HL-60 (cell line): ENCODE results near the gene TOMM22.

Experiments
- CTCF ChIP-seq: IDR thresholded peaks from one replicate; pipeline ENCODE4 v1.5.1; 2011; ENCODE audit warnings: low read length, control low read depth, inconsistent platforms; ENCODE audit not compliant: insufficient read depth
- GABPA ChIP-seq: IDR thresholded peaks from 2 replicates; pipeline ENCODE4 v1.6.1; 2012; ENCODE audit warnings: low read depth
- POLR2AphosphoS5 ChIP-seq: IDR thresholded peaks from 2 replicates; pipeline ENCODE4 v1.6.1; 2012; ENCODE audit warnings: low read depth
- TF ChIP-seq, protein P1 (sequence below): IDR thresholded peaks from 2 replicates; pipeline ENCODE4 v1.6.1; 2012; ENCODE audit warnings: low read depth; ENCODE audit not compliant: insufficient replicate concordance

GRCh38 chr22:38710351-38710750 lies 28.6 kb downstream of the TOMM22 start:
- TF ChIP-seq CTCF: no peak
- no peak for TF ChIP-seq POLR2AphosphoS5
- TF ChIP-seq, protein P1, sequence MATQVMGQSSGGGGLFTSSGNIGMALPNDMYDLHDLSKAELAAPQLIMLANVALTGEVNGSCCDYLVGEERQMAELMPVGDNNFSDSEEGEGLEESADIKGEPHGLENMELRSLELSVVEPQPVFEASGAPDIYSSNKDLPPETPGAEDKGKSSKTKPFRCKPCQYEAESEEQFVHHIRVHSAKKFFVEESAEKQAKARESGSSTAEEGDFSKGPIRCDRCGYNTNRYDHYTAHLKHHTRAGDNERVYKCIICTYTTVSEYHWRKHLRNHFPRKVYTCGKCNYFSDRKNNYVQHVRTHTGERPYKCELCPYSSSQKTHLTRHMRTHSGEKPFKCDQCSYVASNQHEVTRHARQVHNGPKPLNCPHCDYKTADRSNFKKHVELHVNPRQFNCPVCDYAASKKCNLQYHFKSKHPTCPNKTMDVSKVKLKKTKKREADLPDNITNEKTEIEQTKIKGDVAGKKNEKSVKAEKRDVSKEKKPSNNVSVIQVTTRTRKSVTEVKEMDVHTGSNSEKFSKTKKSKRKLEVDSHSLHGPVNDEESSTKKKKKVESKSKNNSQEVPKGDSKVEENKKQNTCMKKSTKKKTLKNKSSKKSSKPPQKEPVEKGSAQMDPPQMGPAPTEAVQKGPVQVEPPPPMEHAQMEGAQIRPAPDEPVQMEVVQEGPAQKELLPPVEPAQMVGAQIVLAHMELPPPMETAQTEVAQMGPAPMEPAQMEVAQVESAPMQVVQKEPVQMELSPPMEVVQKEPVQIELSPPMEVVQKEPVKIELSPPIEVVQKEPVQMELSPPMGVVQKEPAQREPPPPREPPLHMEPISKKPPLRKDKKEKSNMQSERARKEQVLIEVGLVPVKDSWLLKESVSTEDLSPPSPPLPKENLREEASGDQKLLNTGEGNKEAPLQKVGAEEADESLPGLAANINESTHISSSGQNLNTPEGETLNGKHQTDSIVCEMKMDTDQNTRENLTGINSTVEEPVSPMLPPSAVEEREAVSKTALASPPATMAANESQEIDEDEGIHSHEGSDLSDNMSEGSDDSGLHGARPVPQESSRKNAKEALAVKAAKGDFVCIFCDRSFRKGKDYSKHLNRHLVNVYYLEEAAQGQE: no peak
- no peak for TF ChIP-seq GABPA
